Upper lobe of left lung (tissue), 4 donors: ENCODE data around the gene TLK1.

ENCODE experiments used
- EP300 ChIP-seq, 4 donors: sonication (generic); formaldehyde crosslinking; IDR thresholded peaks; one replicate each; pipeline ENCODE4 v1.5.1; 2017; ENCODE audit warnings: antibody characterized with exemption in 4 of 4, control low read depth in 2 of 4
- TF ChIP-seq, protein P1 (sequence below), 6 experiments: fragments of 450-650 bp in 4 of 6; fragments of 200-600 bp in 2 of 6; sonication (generic) in 2 of 6; IDR thresholded peaks; one replicate each; pipeline ENCODE4 v1.5.1; 2016 to 2019; ENCODE audit warnings: antibody characterized with exemption in 6 of 6

- TF ChIP-seq, protein P1, sequence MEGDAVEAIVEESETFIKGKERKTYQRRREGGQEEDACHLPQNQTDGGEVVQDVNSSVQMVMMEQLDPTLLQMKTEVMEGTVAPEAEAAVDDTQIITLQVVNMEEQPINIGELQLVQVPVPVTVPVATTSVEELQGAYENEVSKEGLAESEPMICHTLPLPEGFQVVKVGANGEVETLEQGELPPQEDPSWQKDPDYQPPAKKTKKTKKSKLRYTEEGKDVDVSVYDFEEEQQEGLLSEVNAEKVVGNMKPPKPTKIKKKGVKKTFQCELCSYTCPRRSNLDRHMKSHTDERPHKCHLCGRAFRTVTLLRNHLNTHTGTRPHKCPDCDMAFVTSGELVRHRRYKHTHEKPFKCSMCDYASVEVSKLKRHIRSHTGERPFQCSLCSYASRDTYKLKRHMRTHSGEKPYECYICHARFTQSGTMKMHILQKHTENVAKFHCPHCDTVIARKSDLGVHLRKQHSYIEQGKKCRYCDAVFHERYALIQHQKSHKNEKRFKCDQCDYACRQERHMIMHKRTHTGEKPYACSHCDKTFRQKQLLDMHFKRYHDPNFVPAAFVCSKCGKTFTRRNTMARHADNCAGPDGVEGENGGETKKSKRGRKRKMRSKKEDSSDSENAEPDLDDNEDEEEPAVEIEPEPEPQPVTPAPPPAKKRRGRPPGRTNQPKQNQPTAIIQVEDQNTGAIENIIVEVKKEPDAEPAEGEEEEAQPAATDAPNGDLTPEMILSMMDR (IDR thresholded peaks at IDR 0.05) = no peak
- TF ChIP-seq EP300 (IDR thresholded peaks at IDR 0.05) = no peak
Observed at GRCh38 chr2:171083451-171083850, 77.2 kb downstream of the TLK1 start.
